GM19468 (cell line): ENCODE measurements around the gene GP9.
"Not testable (repeated sequence)": the region's sequence is repeated elsewhere in the genome, so short reads cannot be mapped to it uniquely, and the experiment has no call there.

Source experiments
- ATAC-seq: cut with Tn5 transposase; IDR thresholded peaks from one replicate; pipeline ENCODE4 v1.9.1; 2021; ENCODE audit warnings: mild to moderate bottlenecking, moderate library complexity, moderate number of reproducible peaks; ENCODE audit not compliant: unreplicated experiment; ENCODE audit errors: extremely low read depth

The GP9 gene

DNA sequence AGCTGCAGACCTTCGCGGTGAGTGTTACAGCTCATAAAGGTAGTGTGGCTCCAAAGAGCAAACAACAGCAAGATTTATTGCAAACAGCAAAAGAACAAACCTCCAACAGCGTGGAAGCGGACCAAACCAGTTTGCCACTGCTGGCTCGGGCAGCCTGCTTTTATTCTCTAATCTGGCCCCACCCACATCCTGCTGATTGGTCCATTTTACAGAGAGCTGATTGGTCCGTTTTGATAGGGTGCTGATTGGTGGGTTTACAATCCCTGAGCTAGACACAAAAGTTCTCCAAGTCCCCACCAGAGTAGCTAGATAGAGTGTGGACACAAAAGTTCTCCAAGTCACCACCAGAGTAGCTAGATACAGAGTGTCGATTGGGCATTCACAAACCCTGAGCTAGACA lies 7.1 kb downstream of the GP9 start:
- ATAC-seq: not testable (repeated sequence)

DNA sequence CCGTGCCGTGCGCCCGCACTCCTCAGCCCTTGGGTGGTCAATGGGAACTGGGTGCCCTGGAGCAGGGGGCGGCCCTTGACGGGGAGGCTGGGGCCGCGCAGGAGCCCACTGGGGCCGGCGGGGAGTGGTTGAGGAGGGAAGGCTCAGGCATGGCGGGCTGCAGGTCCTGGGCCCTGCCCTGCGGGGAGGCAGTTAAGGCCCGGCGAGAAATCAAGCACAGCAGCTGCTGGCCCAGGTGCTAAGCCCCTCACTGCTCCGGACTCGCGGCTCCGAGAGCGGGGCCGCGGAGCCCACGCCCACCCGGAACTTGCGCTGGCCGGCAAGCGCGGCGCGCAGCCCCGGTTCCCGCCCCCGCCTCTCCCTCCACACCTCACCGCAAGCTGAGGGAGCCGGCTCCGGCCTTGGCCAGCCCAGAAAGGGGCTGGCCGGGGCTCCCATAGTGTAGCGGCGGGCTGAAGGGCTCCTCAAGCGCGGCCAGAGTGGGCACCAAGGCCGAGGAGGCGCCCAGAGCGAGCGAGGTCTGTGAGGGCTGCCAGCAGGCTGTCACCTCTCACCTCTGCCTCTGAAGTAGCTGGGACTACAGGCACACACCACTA lies 7.8 kb downstream of the GP9 start:
- no peak for ATAC-seq

DNA sequence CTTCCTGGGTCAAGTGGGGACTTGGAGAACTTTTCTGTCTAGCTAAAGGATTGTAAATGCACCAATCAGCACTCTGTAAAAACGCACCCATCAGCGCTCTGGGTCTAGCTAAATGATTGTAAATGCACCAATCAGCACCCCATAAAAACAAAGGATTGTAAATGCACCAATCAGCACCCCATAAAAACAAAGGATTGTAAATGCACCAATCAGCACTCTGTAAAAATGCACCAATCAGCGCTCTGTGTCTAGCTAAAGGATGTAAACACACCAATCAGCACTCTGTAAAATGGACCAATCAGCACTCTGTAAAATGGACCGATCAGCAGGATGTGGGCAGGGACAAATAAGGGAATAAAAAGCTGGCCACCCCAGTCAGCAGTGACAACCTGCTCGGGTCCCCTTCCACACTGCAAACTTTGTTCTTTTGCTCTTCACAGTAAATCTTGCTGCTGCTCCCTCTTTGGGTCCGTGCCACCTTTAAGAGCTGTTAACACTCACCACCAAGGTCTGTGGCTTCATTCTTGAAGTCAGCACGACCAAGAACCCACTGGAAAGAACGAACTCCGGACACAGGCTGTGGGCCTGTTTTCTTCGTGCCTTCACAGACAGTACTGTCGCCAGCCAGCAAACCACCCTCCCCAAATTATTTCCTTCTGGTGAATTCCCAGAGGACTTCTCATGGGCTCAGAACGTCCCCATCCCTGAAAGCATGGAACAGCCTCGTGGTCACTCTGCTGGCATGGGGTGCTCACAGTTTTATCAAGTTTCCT lies 8.9 kb downstream of the GP9 start:
- not testable (repeated sequence) for ATAC-seq

DNA sequence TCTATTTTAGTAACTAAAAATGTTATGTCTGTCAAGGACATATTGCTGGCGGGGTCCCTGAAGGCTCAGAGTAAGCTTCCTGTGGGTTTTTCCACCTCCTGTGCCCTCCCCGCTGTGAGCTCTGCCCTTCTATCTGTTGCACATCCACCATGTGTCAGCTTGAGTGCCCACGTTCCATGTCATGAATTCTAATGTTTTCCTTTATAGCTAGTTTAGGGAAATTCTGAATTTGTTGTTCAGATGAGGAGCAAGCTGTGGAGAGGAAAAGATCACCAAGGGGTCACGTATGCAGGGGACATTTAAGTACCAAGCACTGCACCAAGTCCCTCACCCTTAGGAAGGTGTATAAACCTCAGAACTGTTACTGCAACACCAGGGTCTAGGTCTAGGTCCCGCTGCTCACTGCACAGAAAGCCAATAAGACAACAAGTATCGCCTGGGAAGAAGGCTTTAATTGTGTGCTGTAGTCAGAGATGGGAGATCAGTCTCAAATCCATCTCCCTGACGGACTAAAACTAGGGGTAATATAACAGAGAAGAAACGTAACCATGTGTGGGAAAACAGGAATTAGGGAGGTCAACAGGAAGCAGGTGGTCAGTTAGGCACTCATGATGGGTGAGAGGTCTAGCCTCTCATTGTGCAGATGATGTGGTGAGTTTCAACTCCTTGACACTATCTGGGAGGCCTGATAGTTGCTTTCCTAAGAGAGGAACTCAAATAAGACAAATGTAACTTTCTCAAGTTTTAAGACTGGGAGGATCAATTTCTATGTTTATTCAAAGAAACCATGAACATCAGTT lies 9.7 kb downstream of the GP9 start:
- ATAC-seq: no peak

DNA sequence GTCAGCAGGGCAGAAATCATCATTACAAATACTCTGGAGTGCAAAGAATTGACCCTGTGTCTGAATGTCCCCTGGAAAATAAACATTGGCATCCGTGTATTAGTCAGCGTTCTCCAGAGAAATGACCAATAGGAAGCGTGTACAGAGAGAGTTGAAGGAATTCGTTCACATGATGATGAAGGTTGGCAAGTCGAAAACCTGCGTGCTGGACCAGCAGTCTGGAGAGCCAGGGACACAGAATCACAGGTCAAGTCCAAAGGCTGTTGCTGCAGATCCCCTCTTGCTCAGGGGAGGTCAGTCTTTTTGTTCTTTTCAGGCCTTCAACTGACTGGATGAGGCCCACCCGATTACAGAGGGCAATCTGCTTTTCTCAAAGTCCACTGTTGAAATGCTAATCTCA lies 16.6 kb downstream of the GP9 start:
- ATAC-seq: no peak

DNA sequence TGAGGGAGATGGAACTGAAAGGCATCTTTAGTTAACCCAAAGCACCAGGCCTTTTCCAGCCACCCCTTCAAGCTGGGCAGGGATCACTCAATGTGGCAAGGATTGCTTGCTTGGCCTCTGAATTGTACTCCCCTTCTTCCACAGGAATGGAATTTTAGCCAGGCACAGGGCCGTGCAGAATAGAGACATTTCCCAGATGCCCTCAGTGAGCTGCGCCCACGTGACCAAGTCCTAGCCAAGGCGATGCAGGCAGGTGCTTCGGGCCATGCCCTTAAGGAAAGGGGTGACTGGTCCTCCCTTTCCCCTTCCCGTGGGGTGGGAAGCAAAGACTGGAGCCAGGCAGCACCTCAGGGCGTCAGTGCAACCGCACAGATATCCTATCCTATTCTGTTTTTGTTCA lies 17.9 kb downstream of the GP9 start:
- no peak for ATAC-seq

DNA sequence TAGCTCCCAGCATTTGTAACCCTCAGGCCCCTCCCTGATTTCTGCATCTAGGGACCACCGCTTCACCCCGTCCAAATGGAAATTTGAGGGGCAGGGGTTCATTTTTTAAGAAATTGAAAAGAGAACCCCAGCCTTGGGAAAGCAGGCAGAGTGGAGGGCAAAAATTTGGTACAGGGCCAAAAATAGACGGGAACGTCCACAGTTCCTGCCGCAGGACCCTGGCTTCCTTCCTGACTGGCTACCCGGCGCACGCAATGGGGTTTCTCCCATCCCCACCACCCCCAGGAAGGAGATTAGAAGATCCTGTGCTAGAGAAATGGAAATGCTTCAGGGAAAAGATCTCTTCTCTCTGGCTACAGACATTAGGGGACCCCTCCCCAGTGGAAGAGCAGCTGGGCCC lies 20.9 kb downstream of the GP9 start:
- no peak for ATAC-seq

DNA sequence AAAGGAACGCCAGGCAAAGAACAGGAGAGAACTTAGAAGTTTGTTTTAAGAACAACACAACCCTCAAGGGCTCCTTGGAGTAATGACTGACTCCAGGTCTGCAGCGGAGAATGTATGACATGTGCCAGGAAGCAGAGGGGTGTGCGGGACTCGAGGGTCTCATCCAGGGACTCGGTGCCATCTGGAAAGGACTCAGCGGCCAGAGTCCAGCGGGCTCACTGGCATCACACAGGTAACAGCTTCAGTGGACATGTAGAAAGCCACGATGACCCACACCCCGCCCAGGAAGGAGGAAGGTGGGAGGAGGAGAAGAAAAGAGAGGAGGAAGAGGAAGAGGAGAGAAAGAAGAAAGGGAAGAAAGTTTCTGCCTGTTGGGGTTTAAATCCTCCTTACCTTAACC lies 21.4 kb downstream of the GP9 start:
- ATAC-seq: no peak

DNA sequence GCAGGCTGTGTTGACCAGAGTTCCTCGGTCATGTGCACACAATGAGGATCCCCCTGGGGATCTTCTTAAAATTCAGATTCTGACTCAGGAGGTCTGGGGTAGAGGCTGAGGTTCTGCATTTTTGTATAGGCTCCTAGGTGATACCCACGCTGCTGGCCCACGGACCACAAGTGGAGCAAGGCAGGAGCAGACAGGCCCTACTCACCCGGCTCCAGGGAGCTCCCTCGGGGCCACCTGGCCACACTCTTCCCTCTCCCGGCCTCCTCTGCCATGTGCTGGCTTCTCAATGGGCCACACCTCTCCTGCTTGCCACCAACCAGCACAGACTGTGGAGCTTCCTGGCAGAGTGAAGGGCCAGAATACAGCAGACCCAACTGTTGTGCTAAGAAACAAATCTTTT lies 23.9 kb downstream of the GP9 start:
- no peak for ATAC-seq

DNA sequence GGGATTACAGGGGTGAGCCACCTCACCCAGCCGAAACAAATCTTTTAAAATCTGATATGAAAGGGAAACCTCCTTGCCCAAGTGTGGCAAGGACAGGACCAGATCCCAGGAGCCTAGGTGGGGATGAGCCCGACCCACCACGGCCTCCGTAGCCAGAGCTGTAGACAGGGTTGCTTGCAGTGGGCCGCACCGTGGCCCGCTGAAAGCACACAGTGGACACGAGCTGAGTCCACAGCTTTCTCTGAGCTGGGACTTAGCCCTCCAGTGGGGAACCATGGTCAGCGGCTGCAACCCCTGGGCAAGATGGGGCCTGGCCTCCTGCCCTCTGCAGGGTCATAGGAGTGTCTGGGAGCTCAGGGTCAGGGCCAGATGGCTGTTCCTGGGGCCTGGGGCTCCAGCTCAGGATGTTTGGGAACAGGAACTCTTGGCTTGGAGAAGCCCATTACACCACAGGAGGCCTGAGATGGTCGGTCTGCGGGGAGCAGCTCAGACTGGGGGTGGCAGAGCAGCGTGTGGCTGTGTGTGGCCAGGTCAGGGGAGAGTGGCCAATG lies 24.7 kb downstream of the GP9 start:
- no peak for ATAC-seq

DNA sequence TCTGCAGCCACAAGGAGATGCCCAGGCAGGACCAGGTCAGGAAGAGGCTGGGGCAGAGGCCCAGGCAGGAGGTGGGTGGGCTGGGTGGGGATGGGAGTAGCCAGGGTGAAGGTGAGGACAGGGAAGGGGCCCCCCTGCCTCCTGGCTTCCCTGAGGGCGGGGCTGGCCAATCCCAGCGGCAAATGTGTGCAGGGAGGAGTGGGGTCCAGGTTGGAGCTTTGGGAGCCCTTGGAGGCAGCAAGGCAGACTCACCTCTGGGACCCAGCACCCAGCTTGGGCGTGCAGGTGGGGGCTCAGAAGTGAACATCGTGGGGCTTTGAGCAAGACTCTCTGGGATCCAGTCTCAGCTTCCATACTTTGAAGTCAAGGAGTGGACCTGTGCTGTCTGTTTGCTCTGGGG lies 25.2 kb downstream of the GP9 start:
- ATAC-seq: no peak

DNA sequence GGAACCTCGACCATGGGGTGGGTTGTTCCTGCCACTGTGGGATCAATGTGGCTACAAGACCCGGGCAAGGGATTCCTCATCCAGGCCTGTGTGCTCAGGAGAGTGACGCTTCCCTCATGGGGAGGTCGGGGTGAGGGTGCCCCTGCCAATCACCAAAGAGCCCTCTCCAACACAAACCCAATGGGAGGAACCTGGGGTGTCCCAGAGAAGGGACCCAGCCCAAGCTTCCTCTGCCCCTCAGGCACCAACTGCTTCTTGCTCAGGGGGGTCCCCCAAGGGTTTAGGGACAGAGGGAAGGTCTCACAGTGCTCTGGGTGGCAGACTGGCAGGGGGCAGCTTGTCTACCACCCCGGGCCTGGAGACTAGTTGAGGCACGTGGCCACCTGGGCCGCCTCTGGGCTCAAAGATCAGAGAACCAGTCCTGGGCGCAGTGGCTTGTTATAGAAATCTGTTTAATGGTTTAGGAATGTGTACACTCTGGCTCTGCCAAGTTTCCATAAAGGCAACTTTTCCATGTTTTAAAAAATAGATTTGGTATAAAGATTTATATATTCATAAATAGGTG lies 26.6 kb downstream of the GP9 start:
- ATAC-seq: no peak

DNA sequence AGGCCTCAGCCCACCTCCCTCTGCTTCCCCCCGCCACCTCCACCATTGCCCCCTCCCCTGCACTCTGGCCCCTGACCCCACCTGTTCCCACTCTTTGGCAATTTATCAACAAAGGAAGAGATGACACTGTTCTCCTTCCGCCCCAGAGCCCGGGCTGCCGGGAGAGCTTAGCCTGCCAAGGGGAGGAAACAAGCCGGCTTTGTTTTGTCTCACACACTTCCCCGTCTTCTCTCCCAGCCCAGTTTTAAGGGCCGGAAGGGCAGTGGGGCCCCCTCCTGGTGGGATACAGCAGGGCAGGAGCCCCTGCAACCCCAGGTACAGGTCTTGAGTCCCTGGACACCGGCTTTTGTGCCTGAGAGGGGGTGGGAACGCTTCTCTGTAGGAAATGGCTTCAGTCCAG lies 27.3 kb downstream of the GP9 start:
- ATAC-seq: not testable (repeated sequence)

DNA sequence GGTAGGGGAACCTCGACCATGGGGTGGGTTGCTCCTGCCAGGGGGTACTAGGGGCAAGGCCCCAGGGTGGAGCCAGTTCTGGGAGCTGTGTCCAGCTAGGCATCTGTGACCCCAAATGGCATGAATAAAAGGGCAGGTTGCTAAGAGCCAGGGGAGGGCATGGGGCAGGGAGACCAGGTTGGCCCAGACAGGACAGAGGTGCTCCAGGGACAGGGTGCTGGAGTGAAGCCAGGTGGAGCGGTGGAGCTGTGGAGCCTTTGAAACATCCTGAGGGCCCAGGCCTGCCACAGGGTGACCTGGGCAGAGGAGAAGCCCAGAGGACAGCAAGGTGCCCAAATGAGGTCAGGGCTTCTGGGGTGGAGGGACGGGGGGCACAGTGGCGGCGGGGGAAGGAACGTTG lies 27.7 kb downstream of the GP9 start:
- not testable (repeated sequence) for ATAC-seq

DNA sequence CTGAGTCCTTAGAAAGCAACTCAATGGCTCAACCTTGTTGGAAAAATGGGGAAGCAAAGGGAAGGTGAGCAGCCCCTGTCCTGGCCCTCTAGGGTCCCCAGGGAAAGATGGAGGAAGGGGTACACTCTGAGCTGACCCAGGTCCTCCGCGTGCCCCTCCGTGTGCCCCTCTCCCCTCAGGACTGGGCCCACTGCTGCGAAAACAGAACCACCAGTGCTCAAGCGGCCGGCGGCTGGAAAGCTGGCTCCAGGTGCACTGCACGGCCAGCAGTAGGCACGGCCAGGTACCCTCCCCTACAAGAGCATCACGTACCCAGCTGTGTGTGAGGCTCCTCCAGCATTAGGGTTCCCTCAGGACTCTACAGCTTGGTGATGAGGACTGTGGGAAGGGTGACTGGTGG lies 34.7 kb downstream of the GP9 start:
- ATAC-seq: no peak

DNA sequence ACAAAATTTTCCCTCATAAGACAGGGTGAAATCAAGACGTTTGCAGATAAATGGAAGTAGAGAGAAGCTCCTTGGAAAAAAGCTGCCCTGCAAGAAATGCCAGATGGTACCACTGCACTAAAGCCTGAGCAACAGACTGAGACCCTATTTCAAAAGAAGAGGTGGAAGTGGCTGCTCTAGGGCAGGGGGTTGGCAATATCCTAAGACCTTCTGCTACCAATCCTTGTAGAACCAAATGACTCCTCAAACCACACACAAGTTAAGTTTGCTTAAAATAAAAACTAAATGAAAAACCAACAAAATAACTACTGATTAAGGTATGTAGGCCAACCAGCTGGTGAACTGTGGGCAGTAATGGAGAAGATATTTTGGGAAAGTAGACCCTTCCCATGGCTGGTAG lies 39.7 kb downstream of the GP9 start:
- no peak for ATAC-seq

DNA sequence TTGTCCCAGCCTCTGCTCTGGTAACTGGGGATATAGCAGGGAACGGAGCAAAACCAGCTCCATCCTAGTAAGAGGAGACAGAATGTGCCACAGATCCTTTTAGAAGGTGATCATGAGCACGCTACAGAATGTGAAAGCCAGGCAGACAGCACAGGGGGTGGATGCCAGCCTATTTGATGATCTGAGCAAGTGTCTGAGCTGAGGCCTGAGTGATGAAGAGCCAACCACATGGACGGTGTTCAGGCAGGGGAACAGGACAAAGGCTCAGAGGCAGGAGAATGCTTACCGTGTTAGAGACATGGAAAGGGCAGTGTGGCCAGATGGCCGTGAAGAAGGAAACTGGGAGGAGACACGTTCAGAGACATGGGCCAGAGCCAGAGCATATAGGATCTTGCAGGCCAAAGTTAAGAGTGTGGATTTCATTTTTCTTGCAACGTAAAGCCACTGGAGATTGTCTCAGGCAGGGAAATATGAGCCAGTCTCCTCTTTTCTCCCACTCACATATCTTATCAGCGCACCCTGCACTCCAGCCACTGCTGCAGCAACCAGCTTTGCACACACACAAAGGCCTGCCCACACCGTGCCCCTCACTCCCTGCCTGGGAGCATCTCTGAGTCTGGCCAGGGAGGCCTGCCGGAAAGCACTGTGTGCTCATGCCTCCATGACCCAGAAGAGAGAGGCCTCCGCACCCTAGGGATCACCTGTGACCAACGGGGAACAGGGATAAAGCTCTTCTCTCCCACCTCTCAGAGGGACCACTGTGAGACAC lies 41.0 kb downstream of the GP9 start:
- no peak for ATAC-seq

DNA sequence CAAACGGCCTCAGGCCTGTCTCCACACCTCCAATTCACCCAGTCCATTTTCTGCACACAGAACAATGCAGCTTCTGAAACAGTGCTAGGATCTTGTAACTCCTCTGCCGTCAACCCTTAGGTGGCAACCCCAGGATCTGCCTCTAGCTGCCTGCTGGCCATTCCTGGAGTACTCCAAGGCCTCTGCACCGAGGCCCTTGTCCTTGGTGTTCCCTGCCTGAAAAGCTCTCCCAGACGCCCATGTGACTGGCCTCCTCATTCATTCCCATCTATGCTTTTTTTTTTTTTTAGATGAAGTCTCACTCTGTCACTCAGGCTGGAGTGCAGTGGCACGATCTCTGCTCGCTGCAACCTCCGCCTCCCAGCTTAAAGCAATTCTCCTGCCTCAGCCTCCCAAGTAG lies 42.7 kb downstream of the GP9 start:
- no peak for ATAC-seq

DNA sequence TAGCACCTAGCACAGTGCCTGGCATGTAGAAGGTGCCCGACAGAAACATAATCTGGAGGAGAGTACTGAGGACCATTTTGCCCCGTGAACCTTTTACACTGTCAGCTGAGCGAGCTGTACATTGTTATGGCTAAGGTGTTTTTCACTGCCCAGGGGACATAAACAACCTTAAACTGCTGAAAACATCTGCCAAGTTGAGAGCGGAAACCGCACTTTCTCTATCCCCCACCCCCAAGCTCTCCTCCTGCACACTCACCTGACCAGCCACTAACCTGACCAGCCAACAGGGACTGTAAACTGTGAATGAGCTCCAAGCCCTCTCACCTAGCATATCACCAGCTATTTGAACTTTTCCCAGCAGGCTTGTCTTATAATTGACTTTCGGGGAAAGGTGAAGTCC lies 43.5 kb downstream of the GP9 start:
- ATAC-seq: no peak

DNA sequence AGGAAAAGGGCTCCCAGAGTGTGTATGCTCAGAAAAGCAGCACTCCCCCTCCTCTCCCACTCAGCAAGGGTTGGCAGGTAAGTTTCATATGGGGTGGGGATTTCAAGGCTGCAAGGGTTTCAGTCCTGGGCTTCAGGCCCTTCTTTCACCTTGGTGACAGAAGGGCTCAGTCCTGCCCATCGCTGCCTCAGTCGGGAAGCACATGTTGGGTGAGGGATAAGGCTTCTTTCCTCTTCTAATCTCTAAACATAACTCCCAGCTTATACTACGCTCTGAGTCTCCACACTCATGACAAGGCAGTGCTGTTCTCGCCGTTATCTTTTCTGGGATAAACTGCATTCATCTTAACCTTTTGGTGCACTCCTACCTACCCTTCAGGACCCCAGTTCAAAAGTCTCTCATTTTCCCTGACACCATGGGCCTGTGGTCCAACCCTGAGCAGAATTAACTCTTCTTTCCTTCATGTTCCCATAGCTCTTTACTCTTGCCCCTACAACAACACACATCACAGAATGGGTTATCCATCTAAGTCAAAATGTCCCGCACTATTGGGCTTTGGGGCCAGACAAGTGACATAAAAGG lies 44.0 kb downstream of the GP9 start:
- ATAC-seq: no peak
